Epithelial cell of proximal tubule (primary cell): ENCODE results near the gene FAM107B. TPM values are rescaled to one million over a fixed set of nuclear protein-coding genes. Genes with fewer than 3 reads are reported as not detected.

Source experiments
- DNase-seq: peaks from one replicate; pipeline ENCODE4 v3.0.0-alpha.2; 2011; ENCODE audit warnings: low read depth
- H3K4me3 ChIP-seq: 2 replicates; pipeline ENCODE4 v1.5.1; 2011; ENCODE audit warnings: low read depth, mild to moderate bottlenecking, low read length
- total RNA-seq: library from RNA; depleted of rRNA; stranded (reverse); fragments of >200 nt; gene quantifications from 2 replicates; pipeline ENCODE4 v1.2.3, GENCODE V29; 2015
- TF ChIP-seq, protein P1 (sequence below): conservative IDR thresholded peaks from 2 replicates; pipeline ENCODE4 v1.5.1; 2012; ENCODE audit warnings: low read depth, mild to moderate bottlenecking, low read length

FAM107B gene
- total RNA-seq, 1 donor from 2014 or later, result 46.0 TPM

DNA sequence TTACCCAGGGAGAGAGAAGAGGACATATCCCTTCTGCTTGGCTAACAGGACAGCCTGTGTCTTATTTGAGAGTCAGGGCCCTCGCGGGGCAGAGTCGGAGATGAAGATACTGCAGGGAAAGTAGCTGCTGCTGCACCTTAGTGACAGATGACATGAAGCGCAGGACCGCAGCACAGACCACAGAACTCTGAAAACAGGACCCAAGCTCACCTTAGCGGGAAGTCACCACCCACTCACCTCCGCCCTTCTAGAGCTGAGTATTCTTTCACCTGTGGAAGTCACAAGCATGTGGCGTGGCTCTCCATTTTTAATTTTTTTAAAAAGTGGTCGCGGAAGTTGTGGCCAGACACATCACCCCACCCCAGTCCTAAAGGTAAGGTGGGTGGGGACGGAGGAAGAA, 191.4 kb downstream of the FAM107B start:
- TF ChIP-seq, protein P1, sequence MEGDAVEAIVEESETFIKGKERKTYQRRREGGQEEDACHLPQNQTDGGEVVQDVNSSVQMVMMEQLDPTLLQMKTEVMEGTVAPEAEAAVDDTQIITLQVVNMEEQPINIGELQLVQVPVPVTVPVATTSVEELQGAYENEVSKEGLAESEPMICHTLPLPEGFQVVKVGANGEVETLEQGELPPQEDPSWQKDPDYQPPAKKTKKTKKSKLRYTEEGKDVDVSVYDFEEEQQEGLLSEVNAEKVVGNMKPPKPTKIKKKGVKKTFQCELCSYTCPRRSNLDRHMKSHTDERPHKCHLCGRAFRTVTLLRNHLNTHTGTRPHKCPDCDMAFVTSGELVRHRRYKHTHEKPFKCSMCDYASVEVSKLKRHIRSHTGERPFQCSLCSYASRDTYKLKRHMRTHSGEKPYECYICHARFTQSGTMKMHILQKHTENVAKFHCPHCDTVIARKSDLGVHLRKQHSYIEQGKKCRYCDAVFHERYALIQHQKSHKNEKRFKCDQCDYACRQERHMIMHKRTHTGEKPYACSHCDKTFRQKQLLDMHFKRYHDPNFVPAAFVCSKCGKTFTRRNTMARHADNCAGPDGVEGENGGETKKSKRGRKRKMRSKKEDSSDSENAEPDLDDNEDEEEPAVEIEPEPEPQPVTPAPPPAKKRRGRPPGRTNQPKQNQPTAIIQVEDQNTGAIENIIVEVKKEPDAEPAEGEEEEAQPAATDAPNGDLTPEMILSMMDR, result no peak
- no peak overlapping the region for H3K4me3 ChIP-seq
- DNase-seq, result no peak

DNA sequence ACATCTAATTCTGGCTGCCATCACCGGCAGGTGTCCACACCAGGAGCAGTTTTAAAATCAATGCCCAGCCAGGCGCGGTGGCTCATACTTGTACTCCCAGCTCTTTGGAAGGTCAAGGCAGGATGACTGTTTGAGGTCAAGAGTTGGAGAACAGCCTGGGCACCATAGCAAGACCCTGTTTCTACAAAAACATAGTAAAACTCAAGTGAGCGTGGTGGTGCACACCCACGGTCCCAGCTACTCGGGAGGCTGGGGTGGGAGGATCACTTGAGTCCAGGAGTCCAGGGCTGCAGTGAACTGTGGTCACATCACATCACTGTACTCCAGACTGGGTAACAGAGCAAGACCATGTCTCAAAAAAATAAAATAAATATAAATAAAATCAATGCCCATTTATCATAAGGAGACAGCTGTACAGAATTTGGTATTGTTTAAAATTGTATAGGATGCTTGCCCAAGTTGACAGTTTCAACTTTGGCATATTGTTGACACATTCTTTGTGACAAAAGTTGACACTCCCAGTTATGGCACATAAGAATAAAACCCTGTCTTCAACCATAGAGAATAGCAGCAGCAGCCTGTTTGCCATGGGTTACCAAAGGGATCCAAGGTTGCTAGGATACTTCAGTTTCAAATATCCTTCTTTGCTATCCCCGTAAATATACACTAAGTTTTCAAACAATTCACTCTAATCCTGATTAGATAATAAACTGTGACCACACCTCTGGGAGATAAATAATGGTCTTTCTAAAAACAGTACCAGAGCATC, 193.0 kb downstream of the FAM107B start:
- no peak overlapping the region for H3K4me3 ChIP-seq
- no peak for DNase-seq
- TF ChIP-seq, protein P1, result no peak

DNA sequence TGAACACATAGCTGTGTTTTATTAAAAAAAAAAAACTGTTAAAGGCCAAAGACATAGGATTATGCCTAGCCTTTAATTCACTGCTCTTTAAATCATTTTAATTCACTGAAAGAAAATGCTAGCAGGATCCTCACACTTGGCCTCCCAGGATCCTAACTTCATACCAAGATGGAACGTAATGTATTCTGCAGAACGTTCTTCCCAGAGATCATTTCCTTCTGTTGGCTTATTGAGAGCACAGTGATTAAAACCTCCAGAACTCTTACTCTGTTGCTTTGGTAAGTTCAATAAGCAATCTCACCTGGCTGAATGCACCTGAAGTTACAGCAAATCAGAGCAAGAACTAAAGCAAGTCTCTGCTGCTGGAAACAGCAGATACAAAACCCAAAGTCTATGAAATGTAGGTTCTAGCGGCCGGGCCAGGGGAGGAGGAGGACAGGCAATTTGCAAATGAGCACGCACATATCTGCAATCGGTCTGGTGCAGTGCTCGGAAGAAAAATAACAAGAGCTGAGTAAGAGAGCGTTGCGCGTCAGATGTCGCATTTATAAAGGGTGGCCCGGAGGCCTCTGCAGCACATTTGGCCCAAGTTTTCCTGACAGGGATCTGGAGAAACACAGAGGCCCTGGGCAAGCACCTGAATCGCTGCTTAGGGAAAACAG, 193.9 kb downstream of the FAM107B start:
- no peak for DNase-seq
- no peak overlapping the region for H3K4me3 ChIP-seq
- TF ChIP-seq, protein P1, result no peak

DNA sequence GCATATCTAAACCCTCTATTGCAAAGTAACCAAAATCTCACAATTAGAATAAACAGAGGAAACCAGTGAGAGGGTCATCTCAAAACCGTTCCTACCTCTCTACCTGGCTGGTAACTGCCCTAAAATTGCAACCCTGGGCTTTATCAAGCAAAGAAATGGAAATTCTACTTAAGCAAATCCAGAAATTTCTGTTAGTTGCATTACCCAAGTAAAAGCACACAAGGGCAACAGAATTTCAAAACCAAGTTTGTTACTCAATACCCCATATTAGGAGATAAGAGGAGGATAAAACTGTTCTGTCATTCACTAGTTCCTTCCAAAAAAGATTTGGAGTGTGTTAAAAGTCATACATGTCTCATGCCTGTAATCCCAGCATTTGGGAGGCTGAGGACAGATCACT, 195.3 kb downstream of the FAM107B start:
- TF ChIP-seq, protein P1, result no peak
- H3K4me3 ChIP-seq, result no peak overlapping the region
- DNase-seq, result no peak

DNA sequence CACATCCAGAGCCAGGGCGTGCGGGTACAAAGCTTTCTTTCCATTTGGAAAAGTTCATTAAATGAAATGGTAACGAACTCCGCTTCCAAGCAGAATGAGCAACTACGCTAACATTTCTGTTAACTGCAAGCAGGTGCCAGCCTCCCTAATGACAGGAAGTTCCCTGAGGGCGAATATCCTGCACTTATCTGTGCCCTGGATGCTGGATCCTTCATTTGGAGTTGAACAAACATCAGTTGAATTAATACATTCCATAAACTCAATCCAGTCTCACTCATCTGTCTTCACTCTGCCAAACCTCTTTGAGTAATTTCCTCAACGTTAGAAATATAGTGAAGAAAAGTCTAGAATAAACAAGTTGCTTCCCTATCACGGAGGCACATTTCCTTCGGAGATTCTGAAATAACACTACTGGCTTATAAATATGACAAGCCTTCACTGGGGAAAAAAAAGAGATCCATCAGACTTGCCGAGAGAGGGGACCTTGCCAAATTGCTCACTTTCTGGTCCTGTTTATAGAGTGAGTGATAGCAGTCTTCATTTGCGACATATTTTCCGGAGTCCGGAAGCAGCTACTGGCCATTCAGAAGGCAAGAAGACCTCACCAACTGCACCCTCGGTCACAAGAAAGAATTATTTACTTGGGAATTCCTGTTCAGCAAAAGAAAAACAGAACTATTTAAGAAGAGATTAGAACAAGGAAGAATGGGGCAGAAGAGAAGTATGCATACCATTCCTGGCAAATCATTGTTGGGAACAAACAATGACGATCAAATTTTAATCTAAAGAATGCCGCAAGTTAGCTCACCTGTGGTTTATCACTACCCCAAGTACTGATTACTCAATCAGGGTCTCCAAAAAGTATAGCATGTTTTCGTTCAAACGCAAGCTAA, 196.4 kb downstream of the FAM107B start:
- no peak overlapping the region for H3K4me3 ChIP-seq
- TF ChIP-seq, protein P1, result no peak
- no peak for DNase-seq

DNA sequence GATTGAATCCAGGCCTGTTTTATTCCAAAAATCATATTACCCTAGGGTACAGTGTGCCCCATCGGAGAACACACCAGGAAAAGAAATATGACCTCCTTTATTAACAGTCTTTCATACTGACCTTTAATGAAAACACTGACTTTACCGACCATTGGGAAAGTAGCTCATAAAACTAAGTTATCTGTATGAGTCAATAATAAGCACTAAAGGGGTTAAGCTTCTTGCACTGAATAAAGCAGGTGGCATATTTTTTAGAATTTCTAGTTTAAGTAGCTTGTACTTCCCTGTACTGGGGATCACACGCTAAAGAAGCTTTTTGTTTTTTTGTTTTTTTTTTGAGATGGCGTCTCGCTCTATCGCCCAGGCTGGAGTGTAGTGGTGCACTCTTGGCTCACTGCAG, 199.8 kb downstream of the FAM107B start:
- DNase-seq, result no peak
- TF ChIP-seq, protein P1, result no peak
- H3K4me3 ChIP-seq, result no peak overlapping the region
